NOMO-1 treated with DMSO at 0.1 percent for 48 hours (cell line): Measurements from ENCODE around the gene PTPMT1.

Experiments
- DNase-seq: peaks from one replicate; lab custom pipeline; 2025; ENCODE audit not compliant: unreplicated experiment; lab: John Stamatoyannopoulos, UW

PTPMT1 gene

DNA sequence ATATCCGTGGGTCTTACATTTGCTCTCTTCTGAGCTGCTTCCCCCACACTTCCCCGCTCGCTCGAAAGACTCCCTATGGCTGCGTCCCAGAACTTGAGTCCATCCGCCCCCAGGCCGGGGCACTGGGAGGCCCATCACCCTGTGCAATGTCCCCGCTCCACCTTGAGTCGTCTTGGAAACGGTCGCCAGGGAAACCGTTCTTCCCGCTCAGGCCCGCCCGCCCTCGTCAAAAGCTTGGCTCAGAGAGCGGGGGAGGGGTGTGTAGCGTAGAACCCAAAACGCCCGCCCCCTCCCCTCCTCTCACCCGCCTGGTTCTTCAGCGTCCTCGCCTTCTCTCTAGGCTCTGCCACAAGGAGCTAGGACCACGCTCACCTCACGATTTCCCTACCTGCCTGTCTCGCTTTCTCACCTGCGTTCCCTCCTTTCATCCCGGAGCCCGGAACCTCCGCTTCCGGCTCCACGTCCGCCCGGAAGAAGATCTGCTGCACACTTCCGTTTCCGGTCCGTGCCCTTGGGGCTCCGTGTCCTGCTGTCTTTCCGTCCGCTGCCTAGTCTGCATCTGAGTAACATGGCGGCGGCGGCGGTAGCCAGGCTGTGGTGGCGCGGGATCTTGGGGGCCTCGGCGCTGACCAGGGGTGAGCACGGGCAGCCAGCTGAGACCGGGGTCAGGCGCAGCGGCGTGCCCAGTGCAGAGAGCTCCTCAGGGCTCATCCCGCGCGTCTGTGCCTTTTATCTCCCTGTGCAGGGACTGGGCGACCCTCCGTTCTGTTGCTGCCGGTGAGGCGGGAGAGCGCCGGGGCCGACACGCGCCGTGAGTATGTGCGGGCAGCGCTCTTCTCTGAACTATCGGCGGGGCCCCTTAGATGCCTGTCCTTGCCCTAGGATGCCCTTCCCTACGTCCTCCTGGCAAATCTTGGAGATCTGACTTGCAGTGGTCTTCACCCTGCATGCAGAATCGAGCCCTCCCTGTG is 13.4 kb downstream of the PTPMT1 start, which contains the start of the genes KBTBD4 and NDUFS3:
Gene KBTBD4, minus strand, starts transcription at position 447 of the 971 bp plus-strand sequence. Its CDS starts 19 bp downstream, at position 428.
Gene NDUFS3, plus strand, starts transcription at position 551 of the 971 bp plus-strand sequence. Its CDS starts 18 bp downstream, at position 569.
- DNase-seq = peak; percentile 81

DNA sequence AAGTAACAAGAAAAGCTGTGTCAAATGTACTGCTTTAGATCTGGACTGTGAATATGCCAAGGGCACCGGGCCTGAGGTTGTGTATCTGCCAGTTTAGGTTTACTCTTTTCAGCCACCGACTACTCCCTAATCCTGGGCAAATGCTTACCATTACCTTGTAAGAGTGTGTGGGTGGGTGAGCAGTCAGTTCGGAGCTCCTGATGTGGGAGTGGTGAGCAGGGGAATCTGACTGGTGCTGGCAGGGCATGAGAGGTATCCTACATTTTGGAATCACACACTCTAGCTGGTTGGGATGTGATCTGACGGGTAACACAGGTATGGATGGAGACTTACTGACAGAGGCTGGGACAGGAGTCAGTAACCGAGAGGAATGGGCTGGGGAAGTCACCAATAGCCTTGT is 18.4 kb downstream of the PTPMT1 start:
- DNase-seq = no peak

DNA sequence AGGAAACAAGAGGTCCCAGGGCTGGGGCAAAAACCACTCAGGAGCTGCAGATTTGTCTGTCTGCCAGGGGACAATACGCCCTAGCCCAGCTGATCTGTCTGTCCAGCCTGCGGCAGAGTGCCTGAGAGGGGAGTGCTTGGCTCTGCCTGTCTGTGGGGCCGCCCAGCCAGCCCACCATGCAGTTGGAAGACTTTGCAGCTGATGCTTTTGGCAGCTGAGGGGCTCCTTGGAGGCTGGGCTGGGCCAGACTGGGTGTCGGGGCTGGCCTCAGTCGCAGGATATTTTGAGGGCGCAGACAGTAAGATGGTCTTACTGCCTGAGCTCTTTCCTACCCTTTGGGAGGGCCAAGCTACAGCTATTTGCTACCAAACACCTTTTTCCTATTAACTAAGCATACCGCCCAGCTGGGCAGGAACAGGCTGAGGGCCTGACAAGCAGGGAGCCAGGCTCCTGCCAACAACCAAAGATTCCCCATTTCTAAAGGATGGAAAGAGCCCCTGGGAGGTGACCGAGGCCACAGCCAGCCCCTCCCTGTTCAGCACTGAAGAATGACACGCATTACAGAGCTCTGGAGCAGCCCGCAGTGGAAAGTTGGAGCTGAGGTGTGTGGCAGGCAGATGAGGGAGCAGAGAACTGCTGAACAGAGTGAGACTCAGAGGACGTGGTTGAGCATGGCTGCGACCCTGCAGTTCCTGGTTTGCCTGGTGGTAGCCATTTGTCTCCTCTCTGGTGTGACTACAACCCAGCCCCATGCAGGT is 20.9 kb downstream of the PTPMT1 start, which contains the start of gene FAM180B:
Gene FAM180B, plus strand, starts transcription at position 581 of the 758 bp plus-strand sequence. Its CDS starts 91 bp downstream, at position 672.
- no peak for DNase-seq

DNA sequence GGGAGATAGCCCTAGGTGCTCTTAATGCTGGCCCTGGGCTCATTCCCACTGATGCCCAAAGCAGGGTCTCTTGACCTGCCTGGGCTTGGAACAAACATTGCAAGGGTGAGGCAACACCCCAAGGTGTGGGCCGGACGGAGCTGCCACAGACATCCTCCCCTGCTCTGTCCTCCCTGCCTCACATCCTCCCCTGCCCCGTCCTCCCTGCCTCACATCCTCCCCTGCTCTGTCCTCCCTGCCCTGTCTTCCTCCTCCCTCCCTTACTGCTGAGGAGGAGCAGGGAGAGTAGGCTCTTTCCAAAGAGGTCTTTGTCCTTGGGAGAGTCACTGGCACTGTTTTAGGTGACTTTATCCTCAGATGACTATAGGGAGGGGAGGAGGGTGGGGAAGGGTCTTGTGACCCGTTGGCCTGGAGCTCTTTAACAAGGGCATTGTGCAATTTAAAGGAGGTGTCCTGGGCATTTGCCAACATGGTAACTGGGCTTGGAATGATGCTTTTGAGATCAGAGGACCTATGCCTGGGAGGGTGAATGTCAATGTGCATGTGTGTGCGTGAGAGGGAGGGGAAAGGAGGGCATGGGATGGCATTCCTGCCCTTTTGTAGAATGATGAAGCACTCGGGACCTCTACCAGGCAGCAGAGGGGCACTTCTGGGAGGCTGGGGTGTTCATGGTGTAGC is 21.8 kb downstream of the PTPMT1 start:
- no peak for DNase-seq

DNA sequence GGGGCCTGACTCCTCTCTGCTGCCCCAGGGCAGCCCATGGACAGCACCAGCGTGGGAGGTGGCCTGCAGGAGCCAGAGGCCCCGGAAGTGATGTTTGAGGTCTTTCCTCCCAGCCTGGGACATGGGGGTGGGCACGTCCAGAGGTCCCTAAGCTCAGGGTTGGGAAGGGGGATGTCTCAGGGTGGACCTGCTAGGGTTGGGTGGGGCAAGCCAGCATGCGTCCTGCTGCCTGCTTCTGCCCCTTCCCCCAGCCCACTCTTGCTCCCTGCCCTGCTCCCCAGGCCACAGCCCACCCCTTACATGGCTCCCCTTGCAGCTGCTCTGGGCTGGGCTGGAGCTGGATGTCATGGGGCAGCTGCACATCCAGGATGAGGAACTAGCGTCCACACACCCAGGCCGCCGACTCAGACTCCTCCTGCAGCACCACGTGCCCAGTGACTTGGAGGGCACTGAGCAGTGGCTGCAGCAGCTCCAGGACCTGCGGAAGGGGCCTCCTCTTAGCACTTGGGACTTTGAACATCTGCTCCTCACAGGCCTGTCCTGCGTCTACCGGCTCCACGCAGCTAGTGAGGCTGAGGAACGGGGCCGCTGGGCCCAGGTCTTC is 22.4 kb downstream of the PTPMT1 start:
- peak; percentile 91 for DNase-seq

DNA sequence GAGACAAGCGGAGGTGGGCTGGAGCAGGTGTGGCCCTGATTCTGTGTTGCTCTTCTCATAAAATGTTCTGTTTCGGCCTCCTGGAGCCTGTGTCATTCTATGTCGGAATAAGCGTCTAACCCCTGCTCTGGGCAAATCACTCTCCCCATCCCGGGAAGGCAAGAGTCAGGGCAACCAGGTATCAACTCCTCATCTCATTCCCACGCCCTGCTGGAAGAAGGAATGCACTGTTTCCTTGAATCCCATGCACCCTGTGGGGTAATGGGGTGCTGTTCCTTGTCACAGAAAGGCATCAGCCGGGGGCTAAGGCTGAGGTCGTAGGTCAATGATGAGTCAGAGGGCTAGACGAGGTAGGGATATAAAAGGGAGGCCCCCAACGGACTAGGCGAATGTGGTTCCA is 23.7 kb downstream of the PTPMT1 start:
- DNase-seq = no peak

DNA sequence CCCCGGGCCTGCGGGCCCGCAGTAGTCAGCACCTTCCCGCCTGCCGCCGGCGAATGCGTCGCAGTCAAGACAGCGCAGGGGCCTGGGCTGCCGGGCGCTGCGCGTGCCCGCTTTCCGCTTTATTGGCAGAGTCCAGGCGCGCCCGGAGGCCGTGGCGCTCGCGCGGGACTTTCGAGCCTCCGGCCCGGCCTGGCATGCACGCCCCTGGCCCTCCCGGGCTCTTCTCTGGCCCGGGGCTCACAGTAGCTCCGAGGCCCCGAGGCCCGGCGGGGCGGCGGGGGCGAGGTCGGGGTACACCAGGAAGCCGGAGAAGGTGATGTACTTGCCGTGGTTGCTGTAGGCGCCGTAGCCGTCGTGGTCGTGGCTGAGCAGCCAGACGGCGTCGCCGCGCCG is 24.2 kb downstream of the PTPMT1 start:
- no peak for DNase-seq

DNA sequence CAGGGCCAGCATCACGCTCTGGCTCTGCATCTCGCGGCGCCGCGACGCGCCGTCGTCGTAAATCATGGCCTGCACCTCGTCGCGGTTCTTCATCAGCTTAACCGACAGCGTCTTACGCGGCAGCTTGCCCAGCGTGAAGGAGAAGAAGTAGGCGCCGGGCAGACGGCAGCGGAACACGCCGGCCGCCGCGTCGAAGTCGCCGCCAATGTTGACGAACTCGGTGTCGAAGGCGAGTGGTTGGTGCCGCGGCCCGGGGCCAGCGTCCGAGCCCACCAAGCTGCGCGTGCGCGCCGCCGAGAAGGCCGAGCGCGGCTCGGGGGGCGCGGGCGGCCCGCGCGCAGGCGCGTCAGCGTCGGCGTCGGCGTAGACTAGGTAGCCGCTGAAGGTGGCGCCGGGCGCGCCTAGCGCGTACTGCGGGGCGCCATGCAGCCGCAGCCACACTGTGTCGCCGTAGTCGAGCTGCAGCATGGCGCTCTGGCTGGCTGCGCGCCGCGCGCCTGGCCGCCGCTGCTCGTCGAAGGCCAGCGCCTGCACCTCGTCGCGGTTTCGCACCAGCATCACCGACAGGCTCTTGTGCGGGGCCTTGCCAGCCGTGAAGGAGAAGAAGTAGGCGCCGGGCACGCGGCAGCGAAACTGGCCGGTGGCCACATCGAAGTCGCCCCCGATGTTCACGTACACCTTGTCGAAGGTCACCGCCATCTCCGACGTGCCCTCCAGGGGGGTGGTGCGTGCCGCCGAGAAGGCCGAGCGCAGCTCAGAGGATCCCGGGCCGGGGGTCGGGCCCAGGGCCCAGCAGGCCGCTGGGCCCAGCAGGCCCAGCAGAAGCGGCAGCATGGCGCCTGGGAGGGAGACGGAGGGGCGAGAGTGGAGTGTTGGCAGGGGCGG is 24.8 kb downstream of the PTPMT1 start:
- no peak for DNase-seq

DNA sequence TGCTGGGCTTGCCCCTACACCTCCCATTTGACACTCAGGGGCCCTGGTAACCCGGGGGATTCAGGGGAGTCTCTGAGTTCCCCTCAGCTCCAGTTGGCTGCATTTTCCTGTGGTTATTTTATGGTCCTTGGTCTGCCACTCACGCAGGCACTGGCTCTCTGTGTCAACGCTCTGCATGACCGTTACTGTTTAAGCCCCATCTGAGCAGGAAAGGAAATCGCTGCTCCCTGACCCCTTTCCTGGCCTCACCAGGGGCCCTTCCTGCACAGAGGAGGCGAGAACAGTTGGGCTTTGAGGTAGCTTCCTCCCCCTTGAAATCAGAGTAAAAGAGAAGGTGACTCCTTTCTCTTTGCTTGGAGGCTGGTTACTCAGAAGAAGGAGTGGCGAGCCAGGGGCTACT is 26.4 kb downstream of the PTPMT1 start:
- DNase-seq = peak; percentile 80

DNA sequence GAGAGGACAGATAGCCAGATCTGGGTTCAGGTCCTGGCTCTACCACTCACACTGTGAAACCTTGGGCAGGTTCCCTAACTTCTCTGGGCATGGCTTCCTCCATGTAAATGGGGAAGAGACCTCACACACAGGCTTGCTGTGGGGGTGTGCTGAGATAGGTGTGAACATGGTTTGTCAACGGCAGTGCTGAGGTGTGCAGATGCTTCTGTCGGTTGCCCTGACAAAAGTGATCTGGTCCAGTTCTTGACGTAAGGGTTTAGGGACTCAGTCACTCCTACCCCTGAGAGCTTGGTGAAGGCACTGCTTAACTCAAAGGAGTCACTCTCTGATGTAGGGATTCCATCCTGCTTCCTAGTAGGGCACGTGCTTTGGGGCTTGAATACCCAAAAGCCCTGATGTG is 26.9 kb downstream of the PTPMT1 start:
- DNase-seq = peak; percentile 48

DNA sequence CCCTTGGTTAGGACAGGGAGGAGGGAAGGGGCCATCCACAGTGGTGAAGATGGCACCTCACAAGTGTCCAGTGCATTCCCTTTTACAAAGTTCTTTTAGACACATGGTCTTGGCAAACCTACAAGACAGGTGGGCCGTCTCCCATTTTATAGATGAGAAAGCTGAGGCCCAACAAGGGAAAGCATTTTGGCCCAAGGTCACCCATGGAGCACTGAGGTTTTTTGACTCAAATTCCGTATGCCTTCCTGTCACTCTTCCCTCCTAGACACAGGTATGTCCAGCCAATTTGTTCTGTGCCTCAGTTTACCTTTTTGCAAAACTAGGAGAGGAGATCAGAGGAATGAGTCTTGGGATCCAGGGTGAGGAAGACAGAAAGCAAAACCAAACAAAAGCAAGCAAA is 27.6 kb downstream of the PTPMT1 start:
- no peak for DNase-seq

DNA sequence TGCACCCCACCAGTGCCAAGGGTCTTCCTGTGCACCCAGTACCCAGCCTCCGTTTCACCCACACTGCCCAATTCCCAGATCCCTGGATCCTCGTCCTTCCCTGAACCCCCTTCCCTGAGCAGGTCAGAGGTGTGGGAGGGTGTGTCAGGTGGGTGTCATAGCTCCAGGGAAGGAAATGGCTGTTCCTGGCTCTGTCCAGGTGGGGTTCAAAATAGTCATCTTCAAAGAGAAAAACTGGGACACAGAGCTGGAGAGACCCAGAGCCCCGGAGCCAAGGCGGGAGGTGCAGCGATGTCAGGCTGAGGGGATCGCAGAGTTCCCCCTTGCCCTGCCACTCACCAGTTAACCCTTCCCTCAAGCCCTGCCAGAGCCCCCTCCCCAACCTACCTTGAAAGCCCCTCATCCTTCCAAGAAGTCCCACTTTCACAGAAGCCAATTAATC is 28.1 kb downstream of the PTPMT1 start:
- DNase-seq = no peak

DNA sequence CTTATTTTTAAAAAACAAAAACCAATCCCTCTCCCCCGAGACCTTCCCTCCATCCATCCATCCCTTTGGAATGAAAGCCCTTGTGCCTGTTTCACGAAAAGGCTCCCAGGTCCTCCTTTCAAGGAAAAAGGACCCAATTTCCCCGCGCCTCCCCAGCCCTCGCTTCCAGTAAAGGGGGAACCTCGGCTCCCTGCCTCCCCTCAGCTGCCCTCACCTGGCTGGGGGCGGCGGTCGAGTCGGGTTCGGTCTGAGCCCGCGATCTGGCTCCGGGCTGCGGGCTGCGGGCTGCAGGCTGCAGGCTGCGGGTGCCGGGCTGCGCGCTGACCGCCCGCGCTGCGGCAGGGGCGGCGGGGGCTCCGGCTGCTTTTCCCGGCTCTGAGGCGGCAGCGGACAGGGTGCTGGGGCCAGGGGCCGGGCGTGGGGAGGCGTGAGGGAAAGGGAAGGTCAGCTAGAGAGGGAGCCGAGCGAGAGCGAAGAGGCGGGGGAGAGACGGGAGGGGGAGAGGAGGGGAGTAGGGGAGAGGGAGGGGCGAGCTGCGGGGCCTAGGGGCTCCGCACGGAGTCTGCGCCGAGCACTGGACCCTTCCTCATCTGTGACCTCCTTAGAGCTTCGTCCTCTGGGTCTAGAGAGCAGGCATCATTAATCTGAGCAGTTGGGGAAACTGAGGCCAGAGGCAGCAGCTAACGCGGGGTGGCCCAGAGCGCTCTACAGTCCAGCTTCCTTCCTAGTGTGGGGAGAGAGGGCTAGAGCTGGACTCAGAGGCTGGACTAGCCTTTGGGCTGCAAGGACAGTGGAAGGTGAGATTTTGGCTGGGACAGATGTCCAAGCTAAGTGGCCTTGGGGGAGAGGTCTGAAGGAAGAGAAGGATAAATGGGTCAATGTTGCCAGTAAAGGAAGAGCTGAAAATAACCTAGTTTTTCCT is 28.8 kb downstream of the PTPMT1 start, which contains the start of gene C1QTNF4:
Gene C1QTNF4, minus strand, starts transcription at position 478 of the 922 bp plus-strand sequence. CDS start 3,601 bp downstream, outside the sequence.
- DNase-seq = no peak

DNA sequence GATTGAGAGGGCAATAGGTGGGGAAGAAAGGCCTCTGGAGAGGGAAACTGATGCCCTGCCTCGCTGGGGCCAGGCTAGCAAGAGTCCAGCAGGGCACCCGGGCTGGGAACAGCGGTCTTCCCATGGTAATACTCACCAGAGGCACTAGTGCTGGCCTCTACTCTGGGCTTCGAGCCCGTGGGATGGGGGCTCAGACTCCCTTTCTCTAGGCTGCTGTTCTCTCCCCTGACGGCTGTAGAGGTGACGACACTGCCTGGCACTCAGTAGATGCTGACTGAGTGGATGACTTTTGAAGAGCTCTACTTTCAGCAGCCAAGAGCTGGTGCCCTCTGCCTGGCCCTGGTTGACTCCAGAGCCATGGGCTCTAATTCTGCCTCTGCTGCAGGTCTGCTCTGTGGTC is 29.6 kb downstream of the PTPMT1 start:
- DNase-seq = no peak

DNA sequence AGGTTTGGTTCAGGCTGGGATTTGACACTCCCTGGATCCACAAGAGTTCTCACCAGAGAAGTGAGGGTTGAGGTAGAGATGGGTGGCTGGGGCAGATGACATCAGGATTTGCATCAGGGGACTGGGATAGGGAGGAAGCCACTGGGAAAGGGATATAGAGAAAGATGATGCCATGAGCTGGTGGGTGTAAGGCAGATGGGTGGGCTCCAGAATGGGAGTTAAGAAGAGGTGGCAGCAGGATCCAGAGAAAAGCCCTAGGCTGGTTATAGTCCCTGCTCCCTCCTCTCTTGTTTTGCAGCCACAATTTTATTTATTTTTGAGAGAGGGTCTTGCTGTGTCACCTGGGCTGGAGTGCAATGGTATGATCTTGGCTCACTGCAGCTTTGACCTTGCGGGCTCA is 30.6 kb downstream of the PTPMT1 start:
- no peak for DNase-seq

DNA sequence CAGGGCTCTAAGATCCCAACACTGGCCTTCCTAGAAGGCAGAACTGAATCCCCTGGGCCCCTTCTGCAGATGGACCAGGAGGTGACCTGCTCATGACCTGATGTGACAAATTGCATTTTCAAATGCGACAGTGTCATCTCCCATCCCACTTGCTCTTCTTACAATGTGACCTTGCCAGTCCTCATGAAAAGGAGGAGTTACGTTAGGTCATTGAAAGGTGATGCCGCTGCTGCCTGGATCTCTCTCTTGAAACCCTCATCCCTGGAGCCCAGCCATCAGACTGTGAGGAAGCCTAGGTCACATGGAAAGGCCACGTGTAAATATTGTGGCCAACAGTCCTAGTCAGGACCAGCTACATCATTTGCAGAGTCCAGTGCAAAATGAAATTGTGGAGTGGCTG is 34.5 kb downstream of the PTPMT1 start:
- no peak for DNase-seq

DNA sequence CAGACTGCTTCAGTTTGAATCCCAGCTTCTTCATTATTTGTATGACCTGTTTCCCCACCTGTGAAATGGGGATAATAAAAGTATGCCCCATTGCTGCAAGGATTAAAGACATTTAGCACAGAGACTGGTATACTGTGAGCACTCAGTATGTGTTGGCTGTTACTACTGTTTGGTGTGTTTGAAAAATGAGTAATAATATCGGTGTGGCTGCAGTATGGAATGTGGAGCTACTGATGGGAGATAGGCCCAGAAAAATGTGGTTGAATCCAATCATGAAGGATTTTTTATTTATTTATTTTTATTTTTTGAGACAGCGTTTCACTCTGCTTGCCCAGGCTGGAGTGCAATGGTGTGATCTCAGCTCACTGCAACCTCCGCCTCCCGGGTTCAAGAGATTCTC is 37.9 kb downstream of the PTPMT1 start:
- no peak for DNase-seq

DNA sequence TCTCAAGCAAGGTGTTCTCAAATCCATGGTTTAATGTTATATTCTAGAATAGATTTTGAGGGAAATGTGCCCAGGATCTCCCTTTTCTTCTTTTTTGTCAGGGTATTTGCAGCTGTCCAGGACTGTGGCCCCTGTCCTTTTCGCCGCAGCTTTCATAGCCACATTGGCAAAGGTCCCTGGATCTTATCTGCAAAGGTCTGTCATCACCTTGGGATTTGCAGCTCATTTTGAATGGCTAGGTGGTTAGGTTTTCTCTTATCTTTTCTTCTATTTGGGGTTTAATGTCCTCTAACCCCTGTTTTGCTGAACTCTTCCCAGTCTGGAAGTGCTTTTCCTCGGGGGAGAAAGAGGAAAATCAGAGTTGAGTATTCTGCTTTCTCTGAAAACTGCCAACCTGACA is 40.5 kb downstream of the PTPMT1 start:
- no peak for DNase-seq
